Activated T-cell treated with anti-CD3 and anti-CD28 coated beads for 48 hours (primary cell): Measurements from ENCODE around the gene CDC123.

Experiments used
- DNase-seq: peaks from one replicate; pipeline ENCODE4 v3.0.0-alpha.2; 2020; ENCODE audit warnings: low read depth

CDC123 gene

GRCh38 chr10:12299222-12299965 lies 103.4 kb downstream of the CDC123 start:
- DNase-seq: no peak
